Vagina (tissue), 2 donors: ENCODE results near the gene UNC119B. TPM values are rescaled to one million over a fixed set of nuclear protein-coding genes. Genes with fewer than 3 reads are reported as not detected.

Experiments used
- DNase-seq, 2 donors: peaks; one replicate each; pipeline ENCODE4 v3.0.0-alpha.2; 2017; ENCODE audit errors: extremely low spot score in 2 of 2
- H3K27ac ChIP-seq: fragments of 200-600 bp; sonication (generic); one replicate; pipeline ENCODE4 v1.5.1; 2019
- H3K27me3 ChIP-seq: fragments of 200-600 bp; sonication (generic); one replicate; pipeline ENCODE4 v1.5.1; 2019
- H3K36me3 ChIP-seq, 2 donors: fragments of 200-600 bp; sonication (generic); one replicate each; pipeline ENCODE4 v1.5.1; 2017 to 2019
- H3K4me1 ChIP-seq: fragments of 200-600 bp; sonication (generic); one replicate; pipeline ENCODE4 v1.5.1; 2019
- H3K4me3 ChIP-seq, 2 donors: fragments of 200-600 bp; sonication (generic); 1 replicate in 1 of 2; 2 replicates in 1 of 2; pipeline ENCODE4 v1.5.1; 2016 to 2019
- H3K9me3 ChIP-seq: fragments of 200-600 bp; sonication (generic); one replicate; pipeline ENCODE4 v1.5.1; 2019
- CTCF ChIP-seq, 3 experiments: fragments of 450-650 bp in 2 of 3; fragments of 200-600 bp in 1 of 3; sonication (generic) in 1 of 3; IDR thresholded peaks; one replicate each; pipeline ENCODE4 v1.5.1; 2017 to 2019; ENCODE audit warnings: antibody characterized with exemption in 3 of 3, mild to moderate bottlenecking in 2 of 3, moderate library complexity in 2 of 3
- POLR2A ChIP-seq, 2 donors: fragments of 450-650 bp; IDR thresholded peaks; one replicate each; pipeline ENCODE4 v1.6.1; 2017; ENCODE audit warnings: antibody characterized with exemption in 2 of 2, mild to moderate bottlenecking in 2 of 2, moderate library complexity in 2 of 2
- POLR2AphosphoS5 ChIP-seq, 2 donors: sonication (generic); formaldehyde crosslinking; IDR thresholded peaks; one replicate each; pipeline ENCODE4 v1.9.0; 2017; ENCODE audit warnings: antibody characterized with exemption in 2 of 2, mild to moderate bottlenecking in 2 of 2, low read depth in 1 of 2; ENCODE audit not compliant: insufficient read depth in 1 of 2
- intact Hi-C: fragments of 100-400 bp; cut with DNase I; formaldehyde crosslinking; loops from one replicate; pipeline ENCODE4 v1.15.1; 2023
- total RNA-seq: library from RNA; depleted of rRNA; stranded (reverse); fragments of >200 nt; gene quantifications from one replicate; pipeline ENCODE4 v1.2.3, GENCODE V29; 2016

Gene UNC119B
- total RNA-seq, 1 donor from 2014 or later, result 16.0 TPM

- no peaks in the 10 kb centered on the region for H3K36me3 ChIP-seq
- no peak for DNase-seq
- no peak overlapping the region for H3K4me3 ChIP-seq
- TF ChIP-seq POLR2A (IDR thresholded peaks at IDR 0.05), result no peak
- TF ChIP-seq POLR2AphosphoS5 (IDR thresholded peaks at IDR 0.05; ENCODE audit: insufficient read depth in 1 of 2, low read depth in 1 of 2), result no peak
- no peak for TF ChIP-seq CTCF (IDR thresholded peaks at IDR 0.05)
- no peaks in the 10 kb centered on the region for H3K9me3 ChIP-seq
- H3K27me3 ChIP-seq, result no peaks in the 10 kb centered on the region
- H3K4me1 ChIP-seq, result no peaks in the 10 kb centered on the region
- H3K27ac ChIP-seq, result no peak overlapping the region
- intact Hi-C loops, result no loop called here
Observed at GRCh38 chr12:120736404-120737331, 26.4 kb downstream of the UNC119B start.

GRCh38 chr12:120737557-120738251 is 27.4 kb downstream of the UNC119B start:
- intact Hi-C loops, result no loop called here
- Histone ChIP-seq H3K27ac (no peak overlapping the region), H3K36me3 (no peaks in the 10 kb centered on the region), H3K27me3 (no peaks in the 10 kb centered on the region), H3K4me1 (no peaks in the 10 kb centered on the region), H3K9me3 (no peaks in the 10 kb centered on the region), H3K4me3 (no peak overlapping the region)
- TF ChIP-seq POLR2A (IDR thresholded peaks at IDR 0.05) (no peak), CTCF (IDR thresholded peaks at IDR 0.05) (no peak), POLR2AphosphoS5 (IDR thresholded peaks at IDR 0.05; ENCODE audit: insufficient read depth in 1 of 2, low read depth in 1 of 2) (no peak)
- no peak for DNase-seq

GRCh38 chr12:120738252-120739030 is 28.2 kb downstream of the UNC119B start:
- intact Hi-C loops, result no loop called here

GRCh38 chr12:120739031-120739762 is 28.9 kb downstream of the UNC119B start:
- TF ChIP-seq POLR2AphosphoS5 (IDR thresholded peaks at IDR 0.05; ENCODE audit: insufficient read depth in 1 of 2, low read depth in 1 of 2), result no peak
- TF ChIP-seq POLR2A (IDR thresholded peaks at IDR 0.05), result no peak
- no peak for TF ChIP-seq CTCF (IDR thresholded peaks at IDR 0.05)
- no peaks in the 10 kb centered on the region for H3K4me1 ChIP-seq
- H3K9me3 ChIP-seq, result no peaks in the 10 kb centered on the region
- H3K27ac ChIP-seq, result no peak overlapping the region
- no peak for DNase-seq
- H3K36me3 ChIP-seq, result no peaks in the 10 kb centered on the region
- intact Hi-C loops, result no loop called here
- H3K4me3 ChIP-seq, result no peak overlapping the region
- no peaks in the 10 kb centered on the region for H3K27me3 ChIP-seq

More at GRCh38 chr12:120738252-120739030, 28.2 kb downstream of the UNC119B start:
- TF ChIP-seq POLR2AphosphoS5 (IDR thresholded peaks at IDR 0.05; ENCODE audit: insufficient read depth in 1 of 2, low read depth in 1 of 2), result no peak
- no peak for TF ChIP-seq POLR2A (IDR thresholded peaks at IDR 0.05)
- TF ChIP-seq CTCF (IDR thresholded peaks at IDR 0.05), result no peak
- Histone ChIP-seq H3K36me3 (no peaks in the 10 kb centered on the region), H3K4me3 (no peak overlapping the region), H3K27ac (no peak overlapping the region), H3K27me3 (no peaks in the 10 kb centered on the region), H3K9me3 (no peaks in the 10 kb centered on the region), H3K4me1 (no peaks in the 10 kb centered on the region)
- no peak for DNase-seq
